ENCODE data around the gene PHLDA2.

PHLDA2 gene

GRCh38 chr11:2964782-2965181 lies 35.6 kb upstream of the PHLDA2 start:
- no peak for TF ChIP-seq CTCF (IDR thresholded peaks at IDR 0.05; ENCODE audit: borderline replicate concordance, control extremely low read depth, extremely low read depth, insufficient read depth, missing control alignments)
- in situ Hi-C loops (cut with MboI; ENCODE audit: low sequenced_read_pairs, unreplicated experiment): no loop called here
- DNase-seq (ENCODE audit: low spot score): no peak

- in situ Hi-C loops (cut with MboI; ENCODE audit: low sequenced_read_pairs, unreplicated experiment): no loop called here
- TF ChIP-seq CTCF (IDR thresholded peaks at IDR 0.05; ENCODE audit: borderline replicate concordance, control extremely low read depth, extremely low read depth, insufficient read depth, missing control alignments): no peak
- DNase-seq (ENCODE audit: low spot score): no peak
Measured at GRCh38 chr11:2963761-2964160, 34.5 kb upstream of the PHLDA2 start.

GRCh38 chr11:2963112-2963754 lies 34.0 kb upstream of the PHLDA2 start:
- no peak for TF ChIP-seq CTCF (IDR thresholded peaks at IDR 0.05; ENCODE audit: borderline replicate concordance, control extremely low read depth, extremely low read depth, insufficient read depth, missing control alignments)
- in situ Hi-C loops (cut with MboI; ENCODE audit: low sequenced_read_pairs, unreplicated experiment): no loop called here
- DNase-seq (ENCODE audit: low spot score): no peak

- no peak for DNase-seq (ENCODE audit: low spot score)
- in situ Hi-C loops (cut with MboI; ENCODE audit: low sequenced_read_pairs, unreplicated experiment): no loop called here
- TF ChIP-seq CTCF (IDR thresholded peaks at IDR 0.05; ENCODE audit: borderline replicate concordance, control extremely low read depth, extremely low read depth, insufficient read depth, missing control alignments): no peak
Measured at GRCh38 chr11:2961080-2961479, 31.9 kb upstream of the PHLDA2 start.

- in situ Hi-C loops (cut with MboI; ENCODE audit: low sequenced_read_pairs, unreplicated experiment): no loop called here
- TF ChIP-seq CTCF (IDR thresholded peaks at IDR 0.05; ENCODE audit: borderline replicate concordance, control extremely low read depth, extremely low read depth, insufficient read depth, missing control alignments): no peak
- DNase-seq (ENCODE audit: low spot score): no peak
Measured at GRCh38 chr11:2960139-2960538, 30.9 kb upstream of the PHLDA2 start.

- DNase-seq (ENCODE audit: low spot score): no peak
- no peak for TF ChIP-seq CTCF (IDR thresholded peaks at IDR 0.05; ENCODE audit: borderline replicate concordance, control extremely low read depth, extremely low read depth, insufficient read depth, missing control alignments)
- in situ Hi-C loops (cut with MboI; ENCODE audit: low sequenced_read_pairs, unreplicated experiment): no loop called here
Measured at GRCh38 chr11:2958251-2958650, 29.0 kb upstream of the PHLDA2 start.

Data from GM13976 (cell line).